Trophoblast cell (in vitro differentiated cells and primary cell): Measurements from ENCODE around the gene PHETA2.

ENCODE experiments used
- DNase-seq, 2 donors: peaks; one replicate each; pipeline ENCODE4 v3.0.0-alpha.2; 2016
- H2AFZ ChIP-seq: 2 replicates; pipeline ENCODE4 v1.6.1; 2013; ENCODE audit warnings: low read length, moderate library complexity, mild to moderate bottlenecking; ENCODE audit not compliant: insufficient read depth, poor library complexity
- H2AK5ac ChIP-seq: 2 replicates; pipeline ENCODE4 v1.6.1; 2013; ENCODE audit warnings: mild to moderate bottlenecking, low read length
- H2BK120ac ChIP-seq: 2 replicates; pipeline ENCODE4 v1.6.1; 2013; ENCODE audit warnings: low read length, mild to moderate bottlenecking, moderate library complexity; ENCODE audit not compliant: insufficient read depth, poor library complexity
- H2BK12ac ChIP-seq: 2 replicates; pipeline ENCODE4 v1.6.1; 2013; ENCODE audit warnings: mild to moderate bottlenecking, low read length, moderate library complexity
- H2BK5ac ChIP-seq: 2 replicates; pipeline ENCODE4 v1.6.1; 2013; ENCODE audit warnings: low read length, low read depth, moderate library complexity, mild to moderate bottlenecking; ENCODE audit not compliant: poor library complexity
- H3K14ac ChIP-seq: 2 replicates; pipeline ENCODE4 v1.6.1; 2013; ENCODE audit warnings: mild to moderate bottlenecking, low read length
- H3K18ac ChIP-seq: 2 replicates; pipeline ENCODE4 v1.6.1; 2013; ENCODE audit warnings: mild to moderate bottlenecking, low read length
- H3K23ac ChIP-seq: 2 replicates; pipeline ENCODE4 v1.6.1; 2013; ENCODE audit warnings: low read length
- H3K27ac ChIP-seq: 2 replicates; pipeline ENCODE4 v1.5.1; 2013; ENCODE audit warnings: low read depth, mild to moderate bottlenecking, inconsistent platforms, low read length, moderate library complexity
- H3K27me3 ChIP-seq: 2 replicates; pipeline ENCODE4 v1.6.1; 2013; ENCODE audit warnings: inconsistent platforms, mild to moderate bottlenecking, low read length, moderate library complexity; ENCODE audit not compliant: insufficient read depth
- H3K36me3 ChIP-seq, 2 experiments: 1 replicate in 1 of 2; 2 replicates in 1 of 2; pipeline ENCODE4 v1.6.1; 2013; ENCODE audit warnings: low read length in 2 of 2, mild to moderate bottlenecking in 2 of 2, moderate library complexity in 1 of 2; ENCODE audit not compliant: insufficient read depth in 2 of 2, control insufficient read depth in 1 of 2
- H3K4ac ChIP-seq: 2 replicates; pipeline ENCODE4 v1.6.1; 2013; ENCODE audit warnings: low read depth, mild to moderate bottlenecking, low read length, moderate library complexity
- H3K4me1 ChIP-seq, 2 experiments: 1 replicate in 1 of 2; 2 replicates in 1 of 2; pipeline ENCODE4 v1.6.1; 2013; ENCODE audit warnings: low read length in 2 of 2, mild to moderate bottlenecking in 2 of 2, moderate library complexity in 1 of 2; ENCODE audit not compliant: insufficient read depth in 2 of 2, control insufficient read depth in 1 of 2
- H3K4me2 ChIP-seq: 2 replicates; pipeline ENCODE4 v1.6.1; 2013; ENCODE audit warnings: inconsistent platforms, mild to moderate bottlenecking, low read length, moderate library complexity
- H3K4me3 ChIP-seq: 2 replicates; pipeline ENCODE4 v1.5.1; 2013; ENCODE audit warnings: mild to moderate bottlenecking, low read depth, low read length, inconsistent platforms
- H3K79me1 ChIP-seq: one replicate; pipeline ENCODE4 v1.6.1; 2013; ENCODE audit warnings: low read length
- H3K79me2 ChIP-seq: 2 replicates; pipeline ENCODE4 v1.6.1; 2013; ENCODE audit warnings: low read length, mild to moderate bottlenecking; ENCODE audit not compliant: control insufficient read depth, insufficient read depth, poor library complexity
- H3K9ac ChIP-seq: 2 replicates; pipeline ENCODE4 v1.6.1; 2013; ENCODE audit warnings: mild to moderate bottlenecking, low read length
- H3K9me3 ChIP-seq: 2 replicates; pipeline ENCODE4 v1.6.1; 2013; ENCODE audit warnings: low read depth, mild to moderate bottlenecking, control low read depth, inconsistent platforms, low read length; ENCODE audit not compliant: insufficient read depth
- H4K12ac ChIP-seq: 2 replicates; pipeline ENCODE4 v1.6.1; 2013; ENCODE audit warnings: low read depth, mild to moderate bottlenecking, low read length, moderate library complexity
- H4K8ac ChIP-seq: 2 replicates; pipeline ENCODE4 v1.6.1; 2013; ENCODE audit warnings: low read depth, mild to moderate bottlenecking, low read length, moderate library complexity
- H4K91ac ChIP-seq: one replicate; pipeline ENCODE4 v1.6.1; 2013; ENCODE audit warnings: low read depth, mild to moderate bottlenecking, low read length, moderate library complexity
- WGBS: extraction: QIAGEN DNeasy Blood & Tissue Kit; methylation state at CpG from one replicate; pipeline ENCODE4 v1.1.7; 2013; ENCODE audit warnings: missing lambda C conversion rate; ENCODE audit not compliant: insufficient read length, insufficient coverage; ENCODE audit errors: extremely low coverage; 5-methylcytosine and 5-hydroxymethylcytosine counted together

The PHETA2 gene

DNA sequence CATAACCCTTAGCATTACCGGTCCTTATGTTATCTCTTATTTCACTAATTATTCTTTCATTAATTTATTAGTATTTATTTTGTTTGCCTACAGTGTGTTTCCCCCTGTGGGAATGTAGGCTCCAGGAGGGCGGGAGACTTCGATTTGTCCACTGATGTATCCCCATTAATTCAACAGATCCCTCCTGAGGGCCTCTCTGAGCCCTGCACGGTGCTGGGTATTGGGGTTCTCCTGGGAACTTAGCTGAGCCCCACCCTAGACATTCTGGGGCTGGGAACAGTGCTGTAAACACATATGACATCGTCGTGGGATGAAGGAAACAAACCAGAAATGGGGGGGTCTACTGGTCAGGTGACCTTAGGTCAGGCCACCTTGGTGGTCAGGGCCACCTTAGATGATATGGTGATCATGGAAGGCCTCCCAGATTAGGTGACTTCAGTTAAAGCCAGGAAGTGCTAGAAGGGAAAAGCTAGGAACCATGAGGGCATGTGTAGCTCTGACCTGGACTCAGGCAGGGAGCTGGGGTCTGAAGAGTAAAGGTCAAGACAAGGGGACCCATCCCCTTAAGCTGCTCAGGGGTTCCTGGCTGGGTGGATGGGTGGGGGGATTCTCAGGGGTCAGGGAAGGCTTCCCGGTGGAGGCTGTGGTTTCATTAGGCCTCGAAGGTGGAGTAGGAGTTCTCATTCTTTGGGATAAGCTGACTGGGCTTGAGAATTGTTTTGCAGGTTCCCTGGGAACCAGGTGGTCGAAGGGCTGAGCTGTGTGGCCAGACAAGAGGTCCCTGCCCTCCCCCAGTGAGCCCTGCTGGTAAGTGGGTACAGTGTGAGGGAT is 1.0 kb downstream of the PHETA2 start:
- Histone ChIP-seq H2AFZ (no peak overlapping the region), H3K9ac (no peak overlapping the region), H3K79me2 (peaks cover 9% of the 10 kb centered on the region), H3K4me3 (no peak overlapping the region), H3K9me3 (no peaks in the 10 kb centered on the region), H2AK5ac (no peak overlapping the region), H4K91ac (no peak overlapping the region), H2BK5ac (no peak overlapping the region), H3K18ac (no peak overlapping the region), H3K4ac (no peak overlapping the region), H3K27me3 (no peaks in the 10 kb centered on the region), H3K4me1 (peaks cover 14 to 15% of the 10 kb centered on the region in 2 experiments), H4K12ac (no peak overlapping the region), H3K23ac (no peak overlapping the region), H2BK12ac (no peak overlapping the region), H3K4me2 (peak overlapping the region; percentile 54), H3K36me3 (no peaks in the 10 kb centered on the region), H3K27ac (no peak overlapping the region), H4K8ac (no peak overlapping the region), H3K79me1 (peaks cover 16% of the 10 kb centered on the region), H2BK120ac (no peak overlapping the region), H3K14ac (no peak overlapping the region)
- no peak for DNase-seq
- WGBS = no CpG with 5 or more reads among the region's 9 CpGs

DNA sequence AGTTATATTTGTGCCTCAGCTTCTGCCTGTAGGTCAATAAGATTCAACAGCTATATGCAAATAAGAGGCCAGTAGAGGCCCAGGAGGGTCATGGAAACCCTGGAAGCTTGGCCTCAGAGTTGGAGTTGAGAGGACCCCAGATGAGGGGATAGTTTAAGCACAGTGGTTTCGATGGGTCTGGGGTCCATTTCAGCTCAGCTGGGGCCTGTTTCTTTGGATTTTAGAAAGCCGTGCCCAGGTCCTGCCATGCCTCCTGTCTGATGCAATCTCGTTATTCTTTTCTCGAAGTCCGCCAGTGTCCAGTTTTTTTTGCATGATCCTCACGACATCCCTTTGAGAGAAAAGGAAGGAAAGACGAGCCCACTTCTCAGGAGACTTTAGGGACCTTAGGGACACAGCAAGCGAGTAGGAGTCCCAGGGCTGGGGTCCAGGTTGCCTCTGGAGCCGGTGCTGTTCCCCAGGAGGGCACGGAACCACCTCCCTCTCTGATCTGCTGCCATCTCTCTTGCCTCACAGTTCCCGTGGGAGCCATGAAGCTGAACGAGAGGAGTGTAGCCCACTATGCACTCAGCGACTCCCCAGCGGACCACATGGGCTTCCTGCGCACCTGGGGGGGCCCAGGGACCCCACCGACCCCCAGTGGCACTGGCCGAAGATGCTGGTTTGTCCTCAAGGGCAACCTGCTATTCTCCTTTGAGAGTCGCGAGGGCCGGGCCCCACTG is 2.9 kb downstream of the PHETA2 start:
- H3K79me1 ChIP-seq = peaks cover 13% of the 10 kb centered on the region
- no CpG with 5 or more reads among the region's 20 CpGs for WGBS
- peaks cover 7% of the 10 kb centered on the region for H3K79me2 ChIP-seq
- no peak overlapping the region for H3K4ac ChIP-seq
- H2AFZ ChIP-seq = no peak overlapping the region
- no peak overlapping the region for H2BK120ac ChIP-seq
- H2AK5ac ChIP-seq = no peak overlapping the region
- H3K4me3 ChIP-seq = no peak overlapping the region
- no peak overlapping the region for H3K4me2 ChIP-seq
- peaks cover 0 to under 1% of the 10 kb centered on the region in 2 experiments for H3K36me3 ChIP-seq
- no peak overlapping the region for H3K9ac ChIP-seq
- H3K4me1 ChIP-seq = peaks cover 10 to 12% of the 10 kb centered on the region in 2 experiments
- no peak overlapping the region for H3K27ac ChIP-seq
- no peaks in the 10 kb centered on the region for H3K9me3 ChIP-seq
- no peak overlapping the region for H3K18ac ChIP-seq
- H3K14ac ChIP-seq = no peak overlapping the region
- no peak for DNase-seq
- H4K8ac ChIP-seq = no peak overlapping the region
- H3K27me3 ChIP-seq = no peaks in the 10 kb centered on the region
- H2BK12ac ChIP-seq = no peak overlapping the region
- H4K91ac ChIP-seq = no peak overlapping the region
- no peak overlapping the region for H2BK5ac ChIP-seq
- peak overlapping the region; percentile 71 for H4K12ac ChIP-seq
- H3K23ac ChIP-seq = no peak overlapping the region

DNA sequence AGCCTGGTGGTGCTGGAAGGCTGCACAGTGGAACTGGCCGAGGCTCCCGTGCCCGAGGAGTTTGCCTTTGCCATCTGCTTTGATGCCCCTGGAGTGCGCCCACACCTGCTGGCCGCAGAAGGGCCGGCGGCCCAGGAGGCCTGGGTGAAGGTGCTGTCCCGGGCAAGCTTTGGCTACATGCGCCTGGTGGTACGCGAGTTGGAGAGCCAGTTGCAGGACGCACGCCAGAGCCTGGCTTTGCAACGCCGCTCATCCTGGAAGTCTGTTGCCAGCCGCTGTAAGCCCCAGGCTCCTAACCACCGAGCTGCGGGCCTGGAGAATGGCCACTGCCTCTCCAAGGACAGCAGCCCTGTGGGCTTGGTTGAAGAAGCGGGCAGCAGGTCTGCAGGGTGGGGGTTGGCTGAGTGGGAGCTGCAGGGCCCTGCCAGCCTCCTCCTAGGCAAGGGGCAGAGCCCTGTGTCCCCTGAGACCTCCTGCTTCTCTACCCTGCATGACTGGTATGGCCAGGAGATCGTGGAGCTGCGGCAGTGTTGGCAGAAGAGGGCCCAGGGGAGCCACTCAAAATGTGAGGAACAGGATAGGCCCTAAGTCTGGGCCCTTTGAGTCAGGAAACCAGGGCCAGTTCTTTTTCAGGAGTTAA is 3.6 kb downstream of the PHETA2 start:
- Histone ChIP-seq H4K91ac (no peak overlapping the region), H3K36me3 (peaks cover 2 to 3% of the 10 kb centered on the region in 2 experiments), H3K4me1 (peaks cover 10 to 12% of the 10 kb centered on the region in 2 experiments), H3K9ac (no peak overlapping the region), H3K4me3 (no peak overlapping the region), H4K8ac (no peak overlapping the region), H4K12ac (no peak overlapping the region), H2AK5ac (no peak overlapping the region), H2AFZ (no peak overlapping the region), H3K4ac (no peak overlapping the region), H3K4me2 (no peak overlapping the region), H3K27ac (no peak overlapping the region), H3K18ac (no peak overlapping the region), H2BK5ac (no peak overlapping the region), H3K79me2 (peaks cover 7% of the 10 kb centered on the region), H2BK12ac (no peak overlapping the region), H3K9me3 (no peaks in the 10 kb centered on the region), H3K27me3 (no peaks in the 10 kb centered on the region), H2BK120ac (no peak overlapping the region), H3K14ac (no peak overlapping the region), H3K79me1 (peaks cover 13% of the 10 kb centered on the region), H3K23ac (no peak overlapping the region)
- DNase-seq = no peak
- no CpG with 5 or more reads among the region's 21 CpGs for WGBS

DNA sequence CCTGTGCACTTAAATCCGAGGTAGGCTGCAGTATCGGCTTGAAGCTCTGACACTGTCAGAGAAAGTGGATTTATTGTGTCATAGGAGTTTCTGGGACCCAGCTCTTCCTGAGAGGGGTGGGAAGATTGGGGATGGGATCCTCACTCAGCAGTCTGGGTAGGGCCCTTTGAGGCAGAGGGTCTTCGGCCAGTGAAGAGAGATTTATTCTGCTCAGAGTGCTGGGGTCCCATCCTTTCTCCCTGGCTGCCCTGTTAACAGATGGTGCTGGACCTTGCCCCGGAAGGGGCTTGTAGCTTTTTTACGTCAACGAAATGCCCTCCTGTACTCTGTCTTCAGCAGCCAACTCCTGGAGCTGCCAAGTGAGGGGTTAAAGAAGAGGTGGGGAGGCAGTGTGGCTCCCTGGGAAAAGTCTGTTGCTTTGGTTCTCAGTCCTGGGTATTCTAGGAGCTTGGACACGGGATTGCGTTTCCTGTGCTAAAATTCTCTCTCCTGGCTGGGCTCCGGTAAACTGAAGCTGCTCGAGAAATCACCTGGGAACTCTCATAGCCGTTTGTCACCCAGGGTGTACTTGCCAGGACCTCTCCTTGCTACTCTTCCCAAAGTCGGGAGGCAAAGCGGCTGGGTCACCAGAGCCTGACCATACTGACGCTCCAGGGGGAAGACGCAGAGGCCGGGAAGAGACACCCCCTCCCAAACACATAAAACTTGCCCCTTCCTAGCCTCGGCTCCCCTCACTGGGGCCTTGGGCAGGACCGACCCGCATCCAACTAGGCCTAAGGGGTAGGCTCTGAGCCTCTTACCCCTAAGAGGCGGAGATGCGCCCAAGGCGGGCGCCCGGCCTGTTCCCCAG is 4.6 kb downstream of the PHETA2 start:
- peak overlapping the region; percentile 98 for H2AK5ac ChIP-seq
- H3K9ac ChIP-seq = peak overlapping the region; percentile 6
- peak overlapping the region; percentile 77 for H3K4me2 ChIP-seq
- peak overlapping the region; percentile 95 for H4K8ac ChIP-seq
- peaks cover 10 to 12% of the 10 kb centered on the region in 2 experiments for H3K4me1 ChIP-seq
- peak overlapping the region; percentile 54 for H2BK120ac ChIP-seq
- DNase-seq = no peak
- no CpG with 5 or more reads among the region's 24 CpGs for WGBS
- peak overlapping the region; percentile 77 for H3K4ac ChIP-seq
- peaks cover 7% of the 10 kb centered on the region for H3K79me2 ChIP-seq
- no peak overlapping the region for H3K23ac ChIP-seq
- no peaks in the 10 kb centered on the region for H3K27me3 ChIP-seq
- H4K12ac ChIP-seq = peak overlapping the region; percentile 97
- peak overlapping the region; percentile 48 for H2AFZ ChIP-seq
- H4K91ac ChIP-seq = peak overlapping the region; percentile 97
- H3K4me3 ChIP-seq = no peak overlapping the region
- peak overlapping the region; percentile 45 for H3K18ac ChIP-seq
- peaks cover 13% of the 10 kb centered on the region for H3K79me1 ChIP-seq
- peak overlapping the region; percentile 67 for H3K14ac ChIP-seq
- peaks cover 4 to 9% of the 10 kb centered on the region in 2 experiments for H3K36me3 ChIP-seq
- no peaks in the 10 kb centered on the region for H3K9me3 ChIP-seq
- peak overlapping the region; percentile 42 for H2BK5ac ChIP-seq
- H3K27ac ChIP-seq = peak overlapping the region; percentile 86
- peak overlapping the region; percentile 37 for H2BK12ac ChIP-seq
